Measurements from ENCODE around the gene DYNC1I1.

The DYNC1I1 gene

GRCh38 chr7:95974108-95974507 is 201.8 kb downstream of the DYNC1I1 start:
- no peak for DNase-seq

- DNase-seq: no peak
Measured at GRCh38 chr7:95976369-95977060, 204.2 kb downstream of the DYNC1I1 start.

- no peak for DNase-seq
Measured at GRCh38 chr7:95977994-95978393, 205.6 kb downstream of the DYNC1I1 start.

GRCh38 chr7:95980167-95980566 is 207.8 kb downstream of the DYNC1I1 start:
- DNase-seq: no peak

GRCh38 chr7:95980706-95981105 is 208.4 kb downstream of the DYNC1I1 start:
- DNase-seq: no peak

- no peak for DNase-seq
Measured at GRCh38 chr7:95986178-95986764, 213.9 kb downstream of the DYNC1I1 start.

- DNase-seq: no peak
Measured at GRCh38 chr7:95989301-95989700, 216.9 kb downstream of the DYNC1I1 start.

- DNase-seq: no peak
Measured at GRCh38 chr7:95993380-95993779, 221.0 kb downstream of the DYNC1I1 start.

- no peak for DNase-seq
Measured at GRCh38 chr7:95996174-95996573, 223.8 kb downstream of the DYNC1I1 start.

GRCh38 chr7:95996886-95997285 is 224.5 kb downstream of the DYNC1I1 start:
- no peak for DNase-seq

- no peak for DNase-seq
Measured at GRCh38 chr7:95997632-95998031, 225.3 kb downstream of the DYNC1I1 start.

- no peak for DNase-seq
Measured at GRCh38 chr7:95999481-95999880, 227.1 kb downstream of the DYNC1I1 start.

- no peak for DNase-seq
Measured at GRCh38 chr7:96004578-96004977, 232.2 kb downstream of the DYNC1I1 start.

GRCh38 chr7:96005271-96005670 is 232.9 kb downstream of the DYNC1I1 start:
- DNase-seq: no peak

GRCh38 chr7:96009148-96009547 is 236.8 kb downstream of the DYNC1I1 start:
- DNase-seq: no peak

GRCh38 chr7:96013836-96014235 is 241.5 kb downstream of the DYNC1I1 start:
- no peak for DNase-seq

- DNase-seq: no peak
Measured at GRCh38 chr7:96014617-96015016, 242.3 kb downstream of the DYNC1I1 start.

- DNase-seq: no peak
Measured at GRCh38 chr7:96016056-96016586, 243.8 kb downstream of the DYNC1I1 start.

GRCh38 chr7:96016735-96017134 is 244.4 kb downstream of the DYNC1I1 start:
- DNase-seq: no peak

- DNase-seq: no peak
Measured at GRCh38 chr7:96017877-96018276, 245.5 kb downstream of the DYNC1I1 start.

- DNase-seq: no peak
Measured at GRCh38 chr7:96021568-96021967, 249.2 kb downstream of the DYNC1I1 start.

GRCh38 chr7:96023387-96023786 is 251.0 kb downstream of the DYNC1I1 start:
- DNase-seq: no peak

GRCh38 chr7:96026010-96026409 is 253.7 kb downstream of the DYNC1I1 start:
- no peak for DNase-seq

GRCh38 chr7:96026611-96027010 is 254.3 kb downstream of the DYNC1I1 start:
- no peak for DNase-seq

GRCh38 chr7:96028729-96029128 is 256.4 kb downstream of the DYNC1I1 start:
- DNase-seq: no peak
